ENCODE results near the gene ZDHHC15.
"Not testable (repeated sequence)": the region's sequence is repeated elsewhere in the genome, so short reads cannot be mapped to it uniquely, and the experiment has no call there.

The ZDHHC15 gene

GRCh38 chrX:75522565-75523431 is at the start of gene ZDHHC15:
TSS of gene ZDHHC15 (minus strand) at chrX:75523037. CDS start at chrX:75523024, 13 bp downstream.
- DNase-seq (ENCODE audit: low read depth in 1 of 2, low spot score in 1 of 2) = peak; percentile 12 to 40

GRCh38 chrX:75560544-75560943 is 37.7 kb upstream of the ZDHHC15 start:
- DNase-seq (ENCODE audit: low read depth in 1 of 2, low spot score in 1 of 2) = not testable (repeated sequence)

- no peak for DNase-seq (ENCODE audit: low read depth in 1 of 2, low spot score in 1 of 2)
Observed at GRCh38 chrX:75547783-75548182, 24.9 kb upstream of the ZDHHC15 start.

GRCh38 chrX:75546724-75547511 is 24.1 kb upstream of the ZDHHC15 start:
- no peak for DNase-seq (ENCODE audit: low read depth in 1 of 2, low spot score in 1 of 2)

- DNase-seq (ENCODE audit: low read depth in 1 of 2, low spot score in 1 of 2) = no peak
Observed at GRCh38 chrX:75544786-75545185, 21.9 kb upstream of the ZDHHC15 start.

- DNase-seq (ENCODE audit: low read depth in 1 of 2, low spot score in 1 of 2) = no peak
Observed at GRCh38 chrX:75483933-75484332, 38.9 kb downstream of the ZDHHC15 start.

GRCh38 chrX:75461780-75462179 is 61.1 kb downstream of the ZDHHC15 start:
- DNase-seq (ENCODE audit: low read depth in 1 of 2, low spot score in 1 of 2) = not testable (repeated sequence)

- no peak for DNase-seq (ENCODE audit: low read depth in 1 of 2, low spot score in 1 of 2)
Observed at GRCh38 chrX:75421688-75422230, 101.1 kb downstream of the ZDHHC15 start.

GRCh38 chrX:75407153-75407552 is 115.7 kb downstream of the ZDHHC15 start:
- DNase-seq (ENCODE audit: low read depth in 1 of 2, low spot score in 1 of 2) = not testable (repeated sequence)

- no peak for DNase-seq (ENCODE audit: low read depth in 1 of 2, low spot score in 1 of 2)
Observed at GRCh38 chrX:75390470-75390869, 132.4 kb downstream of the ZDHHC15 start.

- no peak for DNase-seq (ENCODE audit: low read depth in 1 of 2, low spot score in 1 of 2)
Observed at GRCh38 chrX:75369721-75370120, 153.1 kb downstream of the ZDHHC15 start.

- no peak for DNase-seq (ENCODE audit: low read depth in 1 of 2, low spot score in 1 of 2)
Observed at GRCh38 chrX:75366861-75367260, 156.0 kb downstream of the ZDHHC15 start.

GRCh38 chrX:75365243-75365975 is 157.4 kb downstream of the ZDHHC15 start:
- DNase-seq (ENCODE audit: low read depth in 1 of 2, low spot score in 1 of 2) = no peak

GRCh38 chrX:75361788-75362187 is 161.0 kb downstream of the ZDHHC15 start:
- DNase-seq (ENCODE audit: low read depth in 1 of 2, low spot score in 1 of 2) = no peak

- DNase-seq (ENCODE audit: low read depth in 1 of 2, low spot score in 1 of 2) = not testable (repeated sequence)
Observed at GRCh38 chrX:75348601-75349000, 174.2 kb downstream of the ZDHHC15 start.

- DNase-seq (ENCODE audit: low read depth in 1 of 2, low spot score in 1 of 2) = no peak
Observed at GRCh38 chrX:75337525-75337924, 185.3 kb downstream of the ZDHHC15 start.

GRCh38 chrX:75335127-75335458 is 187.7 kb downstream of the ZDHHC15 start:
- no peak for DNase-seq (ENCODE audit: low read depth in 1 of 2, low spot score in 1 of 2)

GRCh38 chrX:75334407-75335126 is 188.3 kb downstream of the ZDHHC15 start:
- not testable (repeated sequence) for DNase-seq (ENCODE audit: low read depth in 1 of 2, low spot score in 1 of 2)

- DNase-seq (ENCODE audit: low read depth in 1 of 2, low spot score in 1 of 2) = no peak
Observed at GRCh38 chrX:75327607-75328006, 195.2 kb downstream of the ZDHHC15 start.

Data from stimulated activated CD4-positive, alpha-beta T cell treated with anti-CD3 and anti-CD28 coated beads, Interleukin-15, amount 100 ng/mL, for 1 hour (primary cell).